SU-DHL-6 (cell line): ENCODE results near the gene HLTF.

Experiments used
- H2AFZ ChIP-seq: fragments of 200-600 bp; sonication (generic); 2 replicates; pipeline ENCODE4 v1.6.1; 2014; ENCODE audit warnings: low read depth, mild to moderate bottlenecking, moderate library complexity, mixed read lengths, antibody characterized with exemption, low read length; ENCODE audit not compliant: severe bottlenecking
- H3F3A ChIP-seq: fragments of 200-600 bp; shearing (Covaris generic); 2 replicates; pipeline ENCODE4 v1.6.0; 2016; ENCODE audit warnings: antibody characterized with exemption, mild to moderate bottlenecking; ENCODE audit not compliant: insufficient read depth
- H3K27ac ChIP-seq: fragments of 200-600 bp; sonication (generic); 2 replicates; pipeline ENCODE4 v1.5.1; 2016; ENCODE audit warnings: low read depth, mild to moderate bottlenecking, low read length, moderate library complexity, mixed read lengths
- H3K27me3 ChIP-seq: fragments of 200-600 bp; sonication (generic), shearing (Covaris generic); 2 replicates; pipeline ENCODE4 v1.6.0; 2014; ENCODE audit warnings: mild to moderate bottlenecking, low read length
- H3K36me3 ChIP-seq: fragments of 200-600 bp; sonication (generic); 2 replicates; pipeline ENCODE4 v1.6.1; 2014; ENCODE audit warnings: mild to moderate bottlenecking, low read length, mixed read lengths
- H3K4me2 ChIP-seq: fragments of 300-600, 200-600 bp; shearing (Covaris generic), sonication (generic); 2 replicates; pipeline ENCODE4 v1.6.0; 2014; ENCODE audit warnings: low read length, low read depth, mild to moderate bottlenecking; ENCODE audit not compliant: poor library complexity, severe bottlenecking
- H3K4me3 ChIP-seq: fragments of 200-600 bp; sonication (generic); 2 replicates; pipeline ENCODE4 v1.5.1; 2014; ENCODE audit warnings: antibody characterized with exemption, low read length, mild to moderate bottlenecking, mixed read lengths; ENCODE audit not compliant: insufficient read depth, poor library complexity, severe bottlenecking
- H3K79me2 ChIP-seq: fragments of 200-600 bp; sonication (generic); 2 replicates; pipeline ENCODE4 v1.6.1; 2014; ENCODE audit warnings: mild to moderate bottlenecking, low read length, moderate library complexity; ENCODE audit not compliant: insufficient read depth
- H3K9ac ChIP-seq: fragments of 200-600 bp; sonication (generic); 2 replicates; pipeline ENCODE4 v1.7.0; 2014; ENCODE audit warnings: mild to moderate bottlenecking, low read length
- H3K9me2 ChIP-seq: fragments of 200-600 bp; sonication (generic); replicated peaks from 2 replicates; pipeline ENCODE4 v1.6.1; 2014; ENCODE audit warnings: low read length; ENCODE audit not compliant: insufficient read depth
- H3K9me3 ChIP-seq: fragments of 200-600 bp; sonication (generic); 2 replicates; pipeline ENCODE4 v1.6.1; 2014; ENCODE audit warnings: low read length, mixed read lengths; ENCODE audit not compliant: insufficient read depth
- H4K20me1 ChIP-seq: fragments of 200-600 bp; sonication (generic); 2 replicates; pipeline ENCODE4 v1.6.1; 2014; ENCODE audit warnings: low read depth, mild to moderate bottlenecking, antibody characterized with exemption, low read length, moderate library complexity, mixed read lengths
- EZH2phosphoT487 ChIP-seq: fragments of 200-600 bp; sonication (generic), shearing (Covaris generic); conservative IDR thresholded peaks from 2 replicates; pipeline ENCODE4 v1.6.1; 2018; ENCODE audit warnings: mild to moderate bottlenecking, antibody characterized with exemption, low read length, moderate library complexity, mixed read lengths
- TF ChIP-seq, protein P1 (sequence below): fragments of 200-600 bp; sonication (generic); IDR thresholded peaks from one replicate; pipeline ENCODE4 v1.5.1; 2017; ENCODE audit warnings: antibody characterized with exemption, mild to moderate bottlenecking, low read length, moderate library complexity; ENCODE audit not compliant: insufficient read depth, poor library complexity, severe bottlenecking

The HLTF gene

DNA sequence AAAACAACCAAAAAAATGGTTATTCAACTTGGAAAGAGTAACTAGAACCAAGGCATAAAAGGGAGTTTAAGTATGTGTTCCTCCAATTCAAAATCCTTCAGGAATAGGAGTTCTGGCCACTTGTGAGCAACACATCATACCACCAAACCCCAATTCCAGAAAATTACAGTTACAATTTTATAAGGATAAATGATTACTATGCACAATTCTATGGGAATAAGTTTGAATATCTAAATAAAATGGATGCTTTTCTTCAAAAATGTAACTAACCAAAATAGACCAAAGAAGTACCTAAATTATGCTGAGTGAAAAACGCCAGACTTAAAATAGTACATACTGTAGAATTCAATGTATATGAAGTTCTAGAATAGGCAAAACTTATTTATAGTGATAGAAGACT, 4.6 kb downstream of the HLTF start:
- Histone ChIP-seq H3K36me3 (peaks cover 35% of the 10 kb centered on the region; the same call in 1 of the 2 replicates), H2AFZ (no peak overlapping the region), H4K20me1 (peaks cover 7% of the 10 kb centered on the region), H3K9me3 (no peaks in the 10 kb centered on the region), H3K9me2 (no peaks in the 10 kb centered on the region), H3K27ac (no peak overlapping the region), H3F3A (no peaks in the 10 kb centered on the region), H3K79me2 (peaks cover 85% of the 10 kb centered on the region), H3K4me3 (no peak overlapping the region), H3K27me3 (no peaks in the 10 kb centered on the region), H3K9ac (no peak overlapping the region), H3K4me2 (no peak overlapping the region)
- TF ChIP-seq EZH2phosphoT487: no peak
- TF ChIP-seq, protein P1, sequence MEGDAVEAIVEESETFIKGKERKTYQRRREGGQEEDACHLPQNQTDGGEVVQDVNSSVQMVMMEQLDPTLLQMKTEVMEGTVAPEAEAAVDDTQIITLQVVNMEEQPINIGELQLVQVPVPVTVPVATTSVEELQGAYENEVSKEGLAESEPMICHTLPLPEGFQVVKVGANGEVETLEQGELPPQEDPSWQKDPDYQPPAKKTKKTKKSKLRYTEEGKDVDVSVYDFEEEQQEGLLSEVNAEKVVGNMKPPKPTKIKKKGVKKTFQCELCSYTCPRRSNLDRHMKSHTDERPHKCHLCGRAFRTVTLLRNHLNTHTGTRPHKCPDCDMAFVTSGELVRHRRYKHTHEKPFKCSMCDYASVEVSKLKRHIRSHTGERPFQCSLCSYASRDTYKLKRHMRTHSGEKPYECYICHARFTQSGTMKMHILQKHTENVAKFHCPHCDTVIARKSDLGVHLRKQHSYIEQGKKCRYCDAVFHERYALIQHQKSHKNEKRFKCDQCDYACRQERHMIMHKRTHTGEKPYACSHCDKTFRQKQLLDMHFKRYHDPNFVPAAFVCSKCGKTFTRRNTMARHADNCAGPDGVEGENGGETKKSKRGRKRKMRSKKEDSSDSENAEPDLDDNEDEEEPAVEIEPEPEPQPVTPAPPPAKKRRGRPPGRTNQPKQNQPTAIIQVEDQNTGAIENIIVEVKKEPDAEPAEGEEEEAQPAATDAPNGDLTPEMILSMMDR: no peak

DNA sequence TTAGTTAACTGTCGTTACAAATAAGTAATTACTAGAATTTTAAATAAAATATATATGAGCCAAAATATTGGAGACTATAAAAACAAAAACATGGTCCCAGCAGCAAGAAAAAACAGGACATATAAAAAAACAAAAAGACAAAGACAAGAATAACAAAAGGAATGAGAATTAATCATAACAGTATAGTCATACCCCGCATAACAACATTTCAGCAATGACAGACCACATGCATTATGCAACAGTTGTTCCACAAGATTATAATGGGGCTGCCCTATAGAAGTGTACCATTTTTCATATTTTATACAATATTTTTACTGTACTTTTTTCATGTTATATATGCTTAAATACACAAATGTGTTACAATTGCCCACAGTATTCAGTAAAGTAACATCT, 5.6 kb downstream of the HLTF start:
- H3K4me2 ChIP-seq: no peak overlapping the region
- peaks cover 7% of the 10 kb centered on the region for H4K20me1 ChIP-seq
- peaks cover 36% of the 10 kb centered on the region; the same call in 1 of the 2 replicates for H3K36me3 ChIP-seq
- H3K9me3 ChIP-seq: no peaks in the 10 kb centered on the region
- TF ChIP-seq, protein P1: no peak
- TF ChIP-seq EZH2phosphoT487: no peak
- H3K9ac ChIP-seq: no peak overlapping the region
- no peak overlapping the region for H2AFZ ChIP-seq
- H3K27me3 ChIP-seq: no peaks in the 10 kb centered on the region
- no peaks in the 10 kb centered on the region for H3F3A ChIP-seq
- peaks cover 79% of the 10 kb centered on the region for H3K79me2 ChIP-seq
- no peak overlapping the region for H3K27ac ChIP-seq
- no peak overlapping the region for H3K4me3 ChIP-seq
- no peaks in the 10 kb centered on the region for H3K9me2 ChIP-seq

DNA sequence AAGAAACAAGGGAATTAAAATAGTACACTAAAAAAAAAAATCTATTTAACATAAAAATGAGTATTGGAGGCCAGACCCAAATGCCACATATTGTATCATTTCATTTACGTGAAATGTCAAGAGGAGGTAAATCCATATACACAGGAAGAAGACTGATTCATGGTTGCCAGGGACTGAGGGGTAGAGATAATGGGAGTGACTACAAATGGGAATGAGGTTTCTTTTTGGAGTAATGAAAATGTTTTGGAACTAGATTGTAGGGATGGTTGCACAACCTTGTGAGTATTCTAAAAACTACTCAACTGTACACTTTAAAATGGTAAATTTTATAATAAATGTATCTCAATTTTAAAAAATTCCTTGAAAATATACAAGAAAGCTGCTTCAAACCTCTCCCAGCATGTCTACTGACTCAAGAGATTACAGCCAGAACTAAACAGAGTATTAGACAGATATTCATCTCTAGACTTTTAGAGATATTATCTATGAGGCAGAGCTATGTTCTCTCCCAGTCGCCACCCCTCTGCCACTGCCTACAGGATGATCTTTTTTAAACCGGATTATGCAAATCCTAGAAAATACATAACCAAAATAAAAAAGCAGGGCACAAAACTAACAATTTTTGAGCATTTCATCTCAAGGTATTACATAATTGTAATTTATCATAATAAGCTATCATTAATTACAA, 6.2 kb downstream of the HLTF start:
- Histone ChIP-seq H2AFZ (no peak overlapping the region), H4K20me1 (peaks cover 7% of the 10 kb centered on the region), H3K36me3 (peaks cover 39% of the 10 kb centered on the region; the same call in 1 of the 2 replicates), H3K27ac (no peak overlapping the region), H3K9me3 (no peaks in the 10 kb centered on the region), H3K27me3 (no peaks in the 10 kb centered on the region), H3K79me2 (peaks cover 79% of the 10 kb centered on the region), H3K9me2 (no peaks in the 10 kb centered on the region), H3F3A (no peaks in the 10 kb centered on the region), H3K4me3 (no peak overlapping the region), H3K4me2 (no peak overlapping the region), H3K9ac (no peak overlapping the region)
- TF ChIP-seq, protein P1: no peak
- TF ChIP-seq EZH2phosphoT487: no peak
